GM18873 (cell line): Measurements from ENCODE around the gene ANKRD30A.
"Not testable (repeated sequence)": the region's sequence is repeated elsewhere in the genome, so short reads cannot be mapped to it uniquely, and the experiment has no call there.

Source experiments
- ATAC-seq: cut with Tn5 transposase; IDR thresholded peaks from one replicate; pipeline ENCODE4 v1.9.1; 2021; ENCODE audit warnings: mild to moderate bottlenecking, moderate library complexity, moderate number of reproducible peaks; ENCODE audit not compliant: unreplicated experiment, low FRiP score

ANKRD30A gene, protein sequence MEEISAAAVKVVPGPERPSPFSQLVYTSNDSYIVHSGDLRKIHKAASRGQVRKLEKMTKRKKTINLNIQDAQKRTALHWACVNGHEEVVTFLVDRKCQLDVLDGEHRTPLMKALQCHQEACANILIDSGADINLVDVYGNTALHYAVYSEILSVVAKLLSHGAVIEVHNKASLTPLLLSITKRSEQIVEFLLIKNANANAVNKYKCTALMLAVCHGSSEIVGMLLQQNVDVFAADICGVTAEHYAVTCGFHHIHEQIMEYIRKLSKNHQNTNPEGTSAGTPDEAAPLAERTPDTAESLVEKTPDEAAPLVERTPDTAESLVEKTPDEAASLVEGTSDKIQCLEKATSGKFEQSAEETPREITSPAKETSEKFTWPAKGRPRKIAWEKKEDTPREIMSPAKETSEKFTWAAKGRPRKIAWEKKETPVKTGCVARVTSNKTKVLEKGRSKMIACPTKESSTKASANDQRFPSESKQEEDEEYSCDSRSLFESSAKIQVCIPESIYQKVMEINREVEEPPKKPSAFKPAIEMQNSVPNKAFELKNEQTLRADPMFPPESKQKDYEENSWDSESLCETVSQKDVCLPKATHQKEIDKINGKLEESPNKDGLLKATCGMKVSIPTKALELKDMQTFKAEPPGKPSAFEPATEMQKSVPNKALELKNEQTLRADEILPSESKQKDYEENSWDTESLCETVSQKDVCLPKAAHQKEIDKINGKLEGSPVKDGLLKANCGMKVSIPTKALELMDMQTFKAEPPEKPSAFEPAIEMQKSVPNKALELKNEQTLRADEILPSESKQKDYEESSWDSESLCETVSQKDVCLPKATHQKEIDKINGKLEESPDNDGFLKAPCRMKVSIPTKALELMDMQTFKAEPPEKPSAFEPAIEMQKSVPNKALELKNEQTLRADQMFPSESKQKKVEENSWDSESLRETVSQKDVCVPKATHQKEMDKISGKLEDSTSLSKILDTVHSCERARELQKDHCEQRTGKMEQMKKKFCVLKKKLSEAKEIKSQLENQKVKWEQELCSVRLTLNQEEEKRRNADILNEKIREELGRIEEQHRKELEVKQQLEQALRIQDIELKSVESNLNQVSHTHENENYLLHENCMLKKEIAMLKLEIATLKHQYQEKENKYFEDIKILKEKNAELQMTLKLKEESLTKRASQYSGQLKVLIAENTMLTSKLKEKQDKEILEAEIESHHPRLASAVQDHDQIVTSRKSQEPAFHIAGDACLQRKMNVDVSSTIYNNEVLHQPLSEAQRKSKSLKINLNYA (N-terminal part only)

DNA sequence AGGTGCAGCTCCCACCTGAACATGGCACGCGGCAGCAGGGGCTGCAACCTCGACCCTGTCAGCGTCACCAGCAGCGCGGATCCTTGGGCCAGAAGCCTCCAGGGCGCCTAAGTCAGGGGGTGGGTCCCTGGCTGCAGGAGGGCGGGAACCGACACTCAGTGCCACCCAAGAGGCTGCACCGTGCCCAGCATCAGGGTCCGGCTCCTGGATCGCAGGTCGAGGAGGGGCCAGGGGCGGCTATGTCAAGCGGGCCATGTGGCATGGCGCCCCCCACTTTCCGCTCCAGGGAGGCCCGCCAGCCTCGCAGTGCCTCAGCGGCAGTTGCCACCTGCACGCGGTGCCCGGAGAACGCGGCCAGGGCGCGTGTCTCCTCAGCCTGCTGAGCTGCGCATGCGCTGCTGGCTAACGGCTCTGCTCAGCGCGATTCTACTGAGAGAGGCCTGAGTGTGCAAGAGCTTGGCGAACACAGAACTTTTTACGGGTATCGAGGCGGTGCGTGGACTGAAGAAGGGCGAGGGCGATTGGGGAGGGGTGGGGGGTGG, at the start of gene ANKRD30A:
Gene ANKRD30A (plus strand): TSS at position 408 of the 542 bp plus-strand sequence. CDS start 190 bp downstream, outside the sequence.
- no peak for ATAC-seq

DNA sequence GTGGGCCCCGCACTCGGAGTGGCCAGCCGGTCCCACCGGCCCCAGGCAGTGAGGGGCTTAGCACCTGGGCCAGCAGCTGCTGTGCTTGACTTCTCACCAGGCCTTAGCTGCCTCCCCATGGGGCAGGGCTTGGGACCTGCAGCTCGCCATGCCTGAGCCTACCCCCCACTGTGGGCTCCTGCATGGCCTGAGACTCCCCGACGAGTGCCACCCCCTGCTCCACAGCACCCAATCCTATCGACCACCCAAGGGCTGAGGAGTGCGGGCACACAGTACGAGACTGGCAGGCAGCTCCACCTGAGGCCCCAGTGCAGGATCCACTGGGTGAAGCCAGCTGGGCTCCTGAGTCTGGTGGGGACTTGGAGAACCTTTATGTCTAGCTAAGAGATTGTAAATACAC, 49.3 kb upstream of the ANKRD30A start:
- not testable (repeated sequence) for ATAC-seq

DNA sequence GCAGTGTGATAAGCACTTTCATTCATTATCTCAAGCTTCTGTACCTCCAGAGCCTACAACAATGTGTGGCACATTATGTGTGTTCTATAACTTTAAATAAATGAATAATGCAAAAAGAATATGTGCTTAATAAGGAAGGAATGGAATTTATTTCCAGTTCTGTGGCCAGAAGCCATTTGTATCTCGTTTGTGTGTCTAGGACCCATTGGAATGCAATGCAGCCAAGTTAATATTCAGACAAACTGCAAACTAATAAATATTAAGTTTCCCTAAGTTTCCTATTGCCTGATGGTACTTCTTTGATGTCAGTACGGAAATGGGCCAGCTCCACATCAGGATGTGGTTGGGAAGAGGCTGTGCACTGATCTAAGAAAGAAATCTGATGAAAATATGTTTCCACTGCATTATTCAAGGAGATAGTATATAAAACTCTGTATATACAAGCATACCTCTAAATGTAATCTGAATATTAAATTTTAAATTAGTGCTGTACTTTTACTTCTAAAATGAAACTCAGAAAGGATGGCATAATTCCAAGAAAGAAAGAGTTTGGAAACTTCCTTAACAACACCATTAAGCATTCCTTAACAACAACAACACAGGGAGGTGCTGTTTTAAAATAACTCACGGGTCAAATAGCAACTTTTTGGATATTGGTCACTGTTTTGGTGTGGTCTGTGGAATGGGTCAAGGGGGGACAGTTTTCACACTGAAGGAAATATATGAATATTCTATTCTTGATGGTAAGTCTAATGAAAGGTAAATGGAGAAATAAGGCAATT, 29.4 kb upstream of the ANKRD30A start:
- ATAC-seq = no peak

DNA sequence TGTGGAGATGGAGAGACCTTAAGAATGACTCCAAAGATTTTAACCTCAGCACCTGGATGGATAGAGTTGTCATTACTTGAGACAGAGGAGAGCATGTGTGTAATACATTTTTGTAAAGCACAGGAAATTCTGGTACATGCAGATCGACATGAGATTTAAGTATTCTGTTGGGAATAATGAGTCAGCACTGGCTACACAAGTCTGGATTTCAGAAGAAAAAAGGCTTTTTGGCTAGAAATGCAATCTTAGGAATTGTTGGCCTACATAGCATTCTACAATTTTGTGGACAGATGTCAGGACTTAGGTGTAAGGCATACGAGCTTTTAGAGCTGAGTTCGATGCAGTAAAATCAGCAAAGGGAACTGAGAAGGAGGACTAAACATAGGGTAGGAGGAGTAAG, 24.1 kb upstream of the ANKRD30A start:
- no peak for ATAC-seq

DNA sequence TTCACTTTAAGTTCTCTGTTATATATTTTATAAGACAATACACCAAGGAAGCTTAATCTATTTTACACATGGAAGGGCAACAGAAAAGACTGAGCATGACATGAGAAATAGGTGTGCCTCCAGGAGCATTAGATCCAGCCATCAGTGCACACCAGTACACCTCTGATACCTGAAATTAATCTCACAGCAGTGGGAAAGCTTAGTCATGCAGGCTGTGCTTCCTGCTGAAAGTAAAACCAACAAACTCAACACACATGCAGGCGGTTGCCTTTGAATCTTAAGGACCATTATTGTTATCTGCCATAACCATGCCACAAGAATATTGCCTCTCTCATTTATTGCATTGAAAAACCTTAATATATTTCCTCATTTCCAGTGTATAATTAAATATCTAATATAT, 16.4 kb upstream of the ANKRD30A start:
- no peak for ATAC-seq

DNA sequence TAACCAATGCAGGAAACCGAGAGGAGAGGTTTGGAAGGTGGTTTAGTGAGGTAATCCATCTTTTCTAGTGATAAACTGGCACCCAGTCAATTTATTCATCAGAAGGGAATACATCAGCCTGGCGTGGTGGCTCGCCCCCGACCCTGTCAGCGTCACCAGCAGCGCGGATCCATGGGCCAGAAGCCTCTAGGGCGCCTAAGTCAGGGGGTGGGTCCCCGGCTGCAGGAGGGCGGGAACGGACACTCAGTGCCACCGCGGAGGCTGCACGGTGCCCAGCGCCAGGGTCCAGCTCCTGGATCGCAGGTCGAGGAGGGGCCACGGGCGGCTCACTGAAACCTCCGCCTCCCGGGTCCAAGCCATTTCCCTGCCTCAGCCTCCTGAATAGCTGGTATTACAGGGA, 866 bp upstream of the ANKRD30A start:
- ATAC-seq = no peak

DNA sequence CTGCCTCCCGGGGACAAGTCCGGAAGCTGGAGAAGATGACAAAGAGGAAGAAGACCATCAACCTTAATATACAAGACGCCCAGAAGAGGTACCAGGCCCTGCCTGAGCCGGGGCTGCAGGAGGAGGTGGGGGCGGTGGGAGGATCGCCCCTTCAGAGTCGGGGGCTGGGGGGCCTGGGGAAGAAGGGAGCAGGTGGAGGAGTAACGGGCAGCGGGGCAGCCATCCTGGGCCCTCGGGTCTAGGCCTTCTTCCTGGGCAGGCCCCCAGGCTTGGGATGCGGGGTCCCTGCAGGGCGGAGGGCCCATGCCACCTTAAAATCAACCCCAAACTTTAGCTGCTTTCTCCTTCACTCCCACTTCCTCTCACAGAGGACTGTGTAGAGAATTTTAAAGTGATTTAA, 523 bp downstream of the ANKRD30A start:
- no peak for ATAC-seq

DNA sequence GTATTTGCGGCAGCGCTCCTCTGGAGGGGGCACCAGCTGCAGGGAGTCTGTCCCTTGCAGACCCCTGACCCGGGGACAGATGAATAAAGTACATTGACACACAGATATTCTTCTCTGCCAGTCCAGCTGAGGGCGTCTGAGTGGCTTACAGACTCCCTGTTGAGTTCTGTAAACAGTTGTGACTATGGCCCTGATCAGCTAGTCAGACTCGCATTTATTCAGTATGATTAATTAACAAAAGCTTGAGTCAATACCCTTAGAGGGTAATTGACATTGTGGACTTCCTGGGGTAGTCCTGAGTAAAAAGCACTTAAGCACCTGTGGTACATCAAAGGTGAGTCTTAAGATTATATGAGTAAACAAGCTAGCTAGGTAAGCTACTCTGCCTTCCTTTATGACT, 21.0 kb downstream of the ANKRD30A start:
- ATAC-seq = no peak

DNA sequence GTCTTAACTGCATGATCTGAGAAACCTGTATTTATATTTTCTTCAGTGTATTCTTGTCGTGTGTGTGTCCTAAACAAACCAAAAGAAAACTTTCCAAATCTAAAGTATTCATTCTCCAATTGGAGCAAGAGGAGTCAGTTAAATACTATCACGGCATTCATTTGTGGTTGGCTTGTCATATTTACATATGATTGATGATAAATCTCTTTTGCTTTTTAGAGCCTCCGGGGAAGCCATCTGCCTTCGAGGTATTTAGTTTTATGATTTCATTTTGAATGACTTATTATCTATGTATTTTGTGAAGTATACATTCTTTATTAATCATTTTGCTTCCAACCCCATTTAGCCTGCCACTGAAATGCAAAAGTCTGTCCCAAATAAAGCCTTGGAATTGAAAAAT, 37.0 kb downstream of the ANKRD30A start:
- not testable (repeated sequence) for ATAC-seq

DNA sequence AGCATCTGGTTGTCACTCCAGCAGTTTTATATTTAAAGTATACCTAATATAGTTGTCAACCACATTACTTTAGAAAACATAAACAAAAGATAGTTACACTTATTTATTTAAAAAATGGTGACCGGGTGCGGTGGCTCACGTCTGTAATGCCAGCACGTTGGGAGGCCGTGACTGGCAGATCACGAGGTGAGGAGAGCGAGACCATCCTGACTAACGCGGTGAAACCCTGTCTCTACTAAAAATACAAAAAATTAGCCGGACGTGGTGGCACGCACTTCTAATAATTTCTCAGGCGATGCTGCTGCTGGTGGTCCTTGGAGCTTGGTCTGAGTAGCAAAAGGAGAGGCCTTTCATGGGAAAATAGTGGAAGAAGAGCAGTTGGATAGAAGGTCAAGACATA, 46.5 kb downstream of the ANKRD30A start:
- ATAC-seq = not testable (repeated sequence)

DNA sequence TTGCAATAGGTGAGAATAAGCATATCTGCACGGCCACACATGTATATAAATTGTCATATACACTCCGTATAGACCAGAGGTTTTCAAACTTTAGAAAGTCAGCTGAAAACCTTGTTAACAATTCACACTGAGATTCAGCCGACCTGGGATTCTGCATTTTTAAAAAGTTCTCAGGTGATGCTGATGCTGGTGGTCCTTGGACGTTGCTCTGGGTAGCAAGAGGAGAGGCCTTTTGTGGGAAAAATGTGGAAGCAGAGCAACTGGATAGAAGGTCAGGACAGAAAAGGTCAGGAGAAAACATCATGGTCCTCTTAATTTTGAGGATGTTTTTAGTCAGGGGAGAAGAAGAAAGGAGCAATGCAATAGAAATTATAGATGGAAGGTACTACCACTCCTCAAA, 52.9 kb downstream of the ANKRD30A start:
- ATAC-seq = not testable (repeated sequence)

DNA sequence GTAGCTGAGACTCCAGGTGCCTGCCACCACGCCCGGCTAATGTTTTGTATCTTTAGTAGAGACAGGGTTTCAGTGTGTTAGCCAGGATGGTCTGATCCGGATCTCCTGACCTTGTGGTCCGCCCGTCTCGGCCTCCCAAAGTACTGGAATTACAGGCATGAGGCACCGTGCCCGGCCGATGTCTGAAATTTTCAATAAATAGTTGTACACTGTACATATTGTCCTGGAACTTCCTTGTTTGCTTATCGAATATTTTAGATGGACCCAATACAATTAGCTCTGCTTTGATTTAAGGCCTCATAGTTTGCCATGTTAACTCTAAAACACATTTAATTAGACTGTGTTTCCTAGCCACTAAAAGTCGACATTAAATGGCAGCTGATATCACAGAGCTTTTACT, 57.3 kb downstream of the ANKRD30A start:
- not testable (repeated sequence) for ATAC-seq

DNA sequence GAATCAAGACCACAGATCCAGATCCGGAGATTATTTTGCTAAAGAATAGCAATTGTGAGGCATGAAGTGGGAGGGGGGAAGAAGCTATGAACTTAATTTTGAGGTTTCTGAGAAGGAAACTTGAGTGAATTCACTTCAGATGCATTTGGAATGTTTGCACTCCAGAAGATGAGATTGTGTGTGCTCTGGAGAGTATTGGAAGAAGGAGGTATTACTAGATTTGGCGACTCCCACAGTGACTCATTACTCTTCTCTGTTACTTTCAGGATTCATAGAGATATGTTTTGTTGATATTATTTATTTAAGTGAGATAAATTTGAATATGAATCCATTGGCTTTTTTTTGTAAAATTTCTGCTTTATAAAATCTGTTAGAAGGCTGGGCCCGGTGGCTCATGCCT, 80.7 kb downstream of the ANKRD30A start:
- ATAC-seq = no peak

DNA sequence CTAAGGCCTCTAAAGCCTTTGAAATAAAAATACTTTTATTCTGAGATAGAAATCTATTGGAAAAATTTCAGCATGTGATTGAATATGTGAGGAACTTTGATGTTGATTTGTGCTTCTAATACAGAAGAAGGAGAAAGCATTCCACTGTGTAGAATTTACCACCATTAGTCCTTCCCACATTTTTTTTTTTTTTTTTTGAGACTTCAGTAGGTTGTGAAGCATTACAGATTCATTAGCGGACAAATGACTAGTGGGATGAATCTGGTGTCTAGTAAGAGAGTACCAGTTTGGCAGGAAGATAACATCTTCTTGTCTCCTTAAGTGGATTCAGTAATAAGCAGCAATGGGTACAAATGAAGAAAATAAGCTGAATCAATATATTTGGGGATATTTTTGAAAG, 95.5 kb downstream of the ANKRD30A start:
- no peak for ATAC-seq

DNA sequence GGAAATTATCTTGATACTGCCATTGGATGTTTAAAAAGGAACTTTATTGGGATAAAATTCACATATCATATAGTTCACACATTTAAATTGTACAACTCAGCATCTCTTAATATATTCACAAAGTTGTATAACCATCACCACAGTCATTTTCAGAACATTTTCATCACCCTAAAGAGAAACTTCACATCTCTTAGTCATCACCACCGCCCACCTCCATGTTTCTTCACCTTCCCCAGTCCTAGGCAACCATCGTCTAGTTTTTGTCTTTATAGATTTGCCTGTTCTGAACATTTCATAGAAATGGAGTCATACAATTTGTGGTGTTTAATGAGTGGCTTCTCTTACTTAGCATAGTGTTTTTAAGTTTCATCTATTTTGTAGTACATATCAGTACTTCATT, 96.6 kb downstream of the ANKRD30A start:
- ATAC-seq = no peak

DNA sequence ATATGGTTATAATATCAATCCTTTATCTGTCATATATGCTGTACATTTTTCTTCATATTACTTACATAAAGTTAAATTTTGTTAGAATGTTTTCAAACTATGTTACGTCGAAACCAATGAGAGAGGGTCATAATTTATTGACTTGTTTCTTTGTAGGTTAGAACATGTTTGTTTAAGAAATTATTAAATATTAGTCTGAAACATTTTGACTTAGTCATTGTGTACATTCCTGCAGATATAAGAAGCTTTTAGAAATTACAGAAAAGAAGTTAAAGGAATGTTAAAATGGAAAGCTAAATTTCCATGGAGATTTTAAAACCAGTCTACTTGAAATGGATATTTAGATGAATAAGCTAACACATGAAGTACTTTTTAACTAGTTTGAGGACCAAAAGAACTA, 99.8 kb downstream of the ANKRD30A start:
- no peak for ATAC-seq

DNA sequence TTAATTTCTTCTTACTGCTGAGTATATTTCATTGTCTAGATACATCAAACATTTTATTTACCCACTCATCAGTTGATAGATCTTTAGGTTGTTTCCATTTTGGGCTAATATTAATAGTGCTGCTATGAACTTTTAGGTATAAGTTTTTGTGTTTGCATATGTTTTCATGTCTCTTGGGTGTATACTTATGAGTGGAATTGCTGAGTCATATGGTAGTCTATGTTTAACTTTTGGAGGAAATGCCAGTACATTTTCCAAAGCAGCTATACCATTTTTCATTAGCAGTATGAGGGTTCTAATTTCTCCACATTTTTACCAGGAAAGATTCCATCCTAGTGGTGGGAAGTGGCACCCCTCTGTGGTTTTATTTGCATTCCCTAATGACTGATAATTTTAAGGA, 101.1 kb downstream of the ANKRD30A start:
- no peak for ATAC-seq

DNA sequence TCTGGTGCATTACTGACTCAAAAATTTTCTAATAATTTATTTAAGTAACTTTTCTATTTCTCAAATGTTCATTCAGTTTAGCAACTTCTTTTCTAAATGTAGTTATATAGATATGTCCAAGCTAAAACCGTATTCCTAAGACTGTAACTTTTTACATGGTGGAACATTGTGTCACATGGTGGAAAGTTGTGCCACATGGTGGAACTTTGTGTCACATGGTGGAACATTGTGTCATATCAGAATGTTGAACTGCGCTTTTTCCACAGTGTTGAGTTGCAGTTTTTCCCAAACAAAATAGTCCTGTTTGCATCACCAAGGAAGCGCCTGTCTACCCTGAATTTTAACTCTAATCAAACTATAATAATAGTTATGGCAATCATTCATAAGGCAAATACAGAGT, 109.3 kb downstream of the ANKRD30A start:
- ATAC-seq = no peak

DNA sequence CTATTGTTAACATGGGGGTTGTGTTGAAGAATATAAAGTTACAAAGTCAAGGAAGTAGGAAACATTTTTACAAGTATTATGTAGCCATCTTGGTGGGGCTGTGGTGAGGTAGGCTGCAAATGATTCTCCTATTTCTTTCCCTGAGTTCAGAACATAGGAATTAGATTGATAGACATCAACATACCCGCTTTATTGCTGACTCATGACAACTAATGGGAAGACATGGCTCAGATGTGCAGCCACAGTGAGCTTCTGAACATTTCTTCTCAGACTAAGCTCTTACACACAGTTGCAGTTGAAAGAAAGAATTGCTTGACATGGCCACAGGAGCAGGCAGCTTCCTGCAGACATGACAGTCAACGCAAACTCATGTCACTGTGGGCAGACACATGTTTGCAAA, 110.7 kb downstream of the ANKRD30A start:
- no peak for ATAC-seq

DNA sequence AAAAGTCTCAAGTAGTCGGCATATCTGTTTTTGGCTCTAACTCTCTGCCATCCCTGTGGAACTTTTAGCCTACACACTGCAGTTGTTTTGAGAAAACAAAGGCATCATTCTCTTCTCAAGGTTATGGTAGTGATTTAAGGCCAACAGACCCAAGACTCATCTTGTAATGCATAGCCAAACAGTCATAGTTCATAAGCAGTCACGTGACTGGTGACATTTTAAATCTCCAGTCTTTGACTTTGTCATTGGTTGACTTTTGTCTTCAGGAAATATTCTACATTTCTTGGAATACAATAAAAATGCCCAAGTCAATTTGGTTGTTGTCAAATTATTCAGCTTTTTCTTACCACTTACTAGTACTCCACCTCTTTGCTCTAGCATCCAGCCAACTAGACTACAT, 114.8 kb downstream of the ANKRD30A start:
- ATAC-seq = no peak
